Cortex of kidney (tissue), 1 donor: ENCODE measurements around the gene NFIB.
A peak's percentile ranks its signal among the peaks of the same experiment; 100 is the strongest.

Experiments used
- DNase-seq: peaks from one replicate; lab custom pipeline; 2025; lab: John Stamatoyannopoulos, UW

Gene NFIB

GRCh38 chr9:14313951-14314423 is at the start of gene NFIB:
TSS of gene NFIB (minus strand) at chr9:14314141. CDS start at chr9:14313511, 630 bp downstream.
- no peak for DNase-seq

GRCh38 chr9:14362175-14362574 is 48.2 kb upstream of the NFIB start:
- DNase-seq: no peak

DNA sequence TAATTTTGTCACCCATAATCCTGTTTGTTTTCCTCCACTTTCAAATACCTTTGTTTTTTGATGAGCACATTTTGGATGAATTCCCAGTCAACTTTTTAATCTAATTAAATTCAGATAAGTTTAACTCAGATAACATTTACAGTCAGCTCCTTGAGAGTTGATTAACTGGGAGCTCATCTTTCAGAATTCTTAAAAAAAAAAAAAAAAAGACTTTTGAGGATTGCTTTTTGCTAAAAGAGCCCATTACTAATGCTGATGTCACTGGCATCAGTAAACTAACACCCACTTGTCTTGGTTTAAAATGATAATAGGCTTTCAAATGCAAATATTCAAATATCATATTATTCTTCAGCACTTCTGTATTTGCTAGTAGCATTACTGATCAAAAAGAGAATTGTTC is 47.1 kb upstream of the NFIB start:
- no peak for DNase-seq

DNA sequence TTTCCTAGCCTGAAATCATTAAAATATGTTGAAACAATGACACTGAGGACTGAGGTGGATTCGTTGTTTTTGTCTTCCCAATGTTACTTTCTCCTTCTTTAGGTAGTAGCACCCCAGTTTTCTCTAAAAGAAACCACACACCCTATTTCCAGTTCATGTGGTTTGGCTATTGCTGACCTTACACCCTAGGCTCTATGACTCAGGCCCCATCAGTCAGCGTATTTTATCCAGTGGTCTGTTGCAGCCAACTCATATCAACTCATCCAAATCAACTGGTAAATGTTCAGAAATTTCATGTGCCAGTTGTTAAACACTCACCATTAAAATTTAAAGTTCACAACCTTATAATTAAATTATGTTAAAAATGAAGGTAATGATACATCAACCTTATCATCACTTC is 44.6 kb upstream of the NFIB start:
- no peak for DNase-seq

GRCh38 chr9:14356351-14357265 is 42.7 kb upstream of the NFIB start:
- no peak for DNase-seq

DNA sequence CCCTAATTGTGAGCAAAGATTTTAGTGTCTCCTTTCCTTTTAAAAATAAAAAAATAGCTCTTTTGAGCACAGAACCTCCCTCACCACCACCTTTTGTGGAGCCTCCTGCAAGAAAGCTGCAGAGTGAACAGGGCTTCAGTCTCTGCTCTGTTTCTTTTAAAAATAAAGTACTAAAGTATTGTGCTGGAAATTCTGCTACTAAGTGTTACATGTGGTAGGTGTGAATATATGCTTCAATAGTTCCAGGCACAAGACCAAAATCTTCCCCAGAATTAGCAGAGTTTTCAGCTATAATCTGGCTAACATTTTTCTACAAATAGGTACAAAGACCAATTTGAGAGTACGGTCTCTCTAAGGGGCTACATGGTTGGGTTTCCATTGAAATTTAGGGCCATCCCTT is 40.3 kb upstream of the NFIB start:
- DNase-seq: no peak

DNA sequence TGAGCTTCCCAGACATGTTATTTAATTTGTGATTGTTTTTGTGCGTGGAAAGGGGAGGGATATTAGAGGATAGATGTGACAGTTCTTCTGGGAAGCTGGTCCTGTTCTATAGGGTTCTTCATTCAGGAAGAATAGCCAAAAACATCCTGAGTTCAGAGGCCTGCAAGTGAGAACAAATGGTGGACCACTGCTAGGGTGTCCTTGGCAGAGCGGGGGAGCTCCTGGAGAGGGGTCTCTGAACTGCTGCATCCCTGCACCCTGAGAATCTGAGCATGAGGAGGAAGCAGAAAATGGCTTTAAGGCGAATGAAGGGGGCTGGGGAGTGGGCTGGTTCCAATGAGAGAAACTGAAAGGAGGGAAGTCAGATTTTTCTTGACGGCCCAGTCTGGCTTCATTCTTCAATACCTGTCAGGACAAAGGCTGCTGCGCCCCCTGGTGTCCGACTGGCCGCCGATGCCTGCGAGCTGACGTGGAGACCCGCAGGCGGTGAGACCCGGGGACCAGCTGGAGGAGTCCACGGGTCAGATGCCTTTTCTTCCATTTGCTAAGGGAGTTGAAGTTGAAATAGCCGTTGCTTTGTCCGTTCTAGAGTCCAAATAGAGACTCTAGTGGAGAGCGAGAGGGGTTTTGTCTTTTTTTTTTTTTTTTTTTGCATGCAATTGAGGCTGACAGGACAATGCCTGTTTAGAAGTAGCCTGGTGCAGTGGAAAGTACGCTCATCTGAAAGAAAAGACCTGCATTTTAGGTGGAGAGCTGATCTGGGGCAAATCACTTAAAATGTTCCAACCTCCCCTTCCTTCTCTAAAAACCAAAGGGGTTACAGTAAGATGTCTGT is 39.5 kb upstream of the NFIB start:
- DNase-seq: peak; percentile 22

GRCh38 chr9:14352503-14352902 is 38.6 kb upstream of the NFIB start:
- no peak for DNase-seq

GRCh38 chr9:14351221-14351836 is 37.4 kb upstream of the NFIB start:
- DNase-seq: no peak

DNA sequence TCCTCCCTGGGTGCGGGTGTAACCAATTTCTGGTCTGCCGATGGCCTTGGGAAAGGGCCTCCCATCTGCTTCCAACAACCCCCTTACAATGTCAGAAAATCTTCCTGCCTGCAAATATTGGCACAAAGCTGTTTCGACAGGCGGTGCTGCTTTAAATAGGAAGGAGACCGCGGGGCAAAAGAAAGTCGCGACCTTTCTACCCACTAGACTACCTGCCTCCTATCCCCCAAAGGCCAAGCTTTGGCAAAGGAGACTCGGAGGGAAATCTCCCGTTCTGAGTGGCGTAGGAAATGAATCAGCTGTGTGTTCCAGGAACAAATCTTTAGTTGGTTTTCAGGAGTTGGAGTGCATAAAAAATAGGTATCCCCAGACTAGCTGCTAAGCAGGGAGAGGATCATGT is 36.8 kb upstream of the NFIB start:
- DNase-seq: no peak

DNA sequence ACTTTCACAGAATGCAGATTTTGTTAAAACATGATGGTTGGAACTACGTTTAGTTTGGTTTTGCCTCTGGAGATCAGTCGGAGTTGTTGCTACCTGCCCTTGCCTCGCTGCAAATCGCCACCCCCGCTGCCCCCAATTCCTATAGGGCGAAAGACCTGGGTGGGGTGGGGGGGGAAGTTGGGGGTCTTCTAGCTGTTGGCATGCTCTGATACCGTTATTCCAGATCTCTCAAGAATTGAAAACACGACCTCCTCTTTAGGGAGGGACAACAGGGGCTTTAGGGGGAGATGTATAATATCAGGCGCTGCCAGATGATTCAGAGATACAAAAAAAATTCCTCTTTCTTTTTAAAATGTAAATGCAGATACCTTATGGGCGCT is 36.4 kb upstream of the NFIB start:
- DNase-seq: no peak

GRCh38 chr9:14349447-14350348 is 35.8 kb upstream of the NFIB start:
- no peak for DNase-seq

DNA sequence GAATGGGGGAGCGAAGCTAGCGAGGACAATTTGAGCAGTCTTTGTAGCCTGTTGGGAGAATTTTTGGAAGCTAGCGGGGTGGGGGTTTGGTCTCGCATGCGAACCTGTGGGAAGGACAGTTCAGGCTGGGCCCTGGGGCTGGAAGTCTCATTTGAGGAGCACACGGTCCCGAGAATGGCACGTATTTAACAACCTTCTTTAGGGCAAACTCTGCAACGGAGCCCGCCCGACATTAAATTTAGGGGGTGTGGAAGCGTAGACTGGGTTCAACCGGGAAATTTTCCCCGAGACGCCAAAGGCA is 35.2 kb upstream of the NFIB start:
- DNase-seq: no peak

GRCh38 chr9:14348373-14349145 is 34.6 kb upstream of the NFIB start:
- DNase-seq: no peak

- DNase-seq: no peak
Measured at GRCh38 chr9:14348123-14348372, 34.1 kb upstream of the NFIB start.

GRCh38 chr9:14347406-14348122 is 33.6 kb upstream of the NFIB start:
- no peak for DNase-seq

DNA sequence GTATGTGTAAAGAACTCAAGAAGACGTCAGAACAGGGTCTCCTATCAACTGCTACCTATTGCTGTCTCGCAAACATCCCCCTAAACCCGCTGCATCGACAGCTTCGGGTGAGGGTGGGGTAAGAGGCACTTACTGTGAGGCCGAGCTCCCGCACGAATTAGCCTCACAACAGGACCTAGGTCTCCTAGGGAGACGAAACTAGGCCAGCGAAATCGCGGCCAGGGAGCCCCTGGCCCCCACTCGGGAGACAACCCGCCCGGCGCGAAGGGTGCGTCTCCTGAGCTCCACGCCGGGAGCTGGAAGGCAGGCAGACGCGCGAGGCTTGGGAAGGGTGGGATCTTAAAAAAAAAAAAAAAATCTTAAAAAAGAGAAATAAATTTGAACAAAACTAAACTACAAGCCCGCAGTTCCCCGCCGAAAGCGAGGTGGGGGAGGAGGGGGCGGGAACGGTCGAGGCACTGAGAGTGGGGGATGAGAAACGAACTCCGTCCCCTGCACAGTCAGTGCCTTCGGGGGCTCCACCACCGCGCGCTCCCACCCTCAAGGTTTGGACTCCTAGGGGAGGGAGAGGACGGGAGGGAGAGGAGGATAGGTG is 33.0 kb upstream of the NFIB start:
- DNase-seq: no peak

DNA sequence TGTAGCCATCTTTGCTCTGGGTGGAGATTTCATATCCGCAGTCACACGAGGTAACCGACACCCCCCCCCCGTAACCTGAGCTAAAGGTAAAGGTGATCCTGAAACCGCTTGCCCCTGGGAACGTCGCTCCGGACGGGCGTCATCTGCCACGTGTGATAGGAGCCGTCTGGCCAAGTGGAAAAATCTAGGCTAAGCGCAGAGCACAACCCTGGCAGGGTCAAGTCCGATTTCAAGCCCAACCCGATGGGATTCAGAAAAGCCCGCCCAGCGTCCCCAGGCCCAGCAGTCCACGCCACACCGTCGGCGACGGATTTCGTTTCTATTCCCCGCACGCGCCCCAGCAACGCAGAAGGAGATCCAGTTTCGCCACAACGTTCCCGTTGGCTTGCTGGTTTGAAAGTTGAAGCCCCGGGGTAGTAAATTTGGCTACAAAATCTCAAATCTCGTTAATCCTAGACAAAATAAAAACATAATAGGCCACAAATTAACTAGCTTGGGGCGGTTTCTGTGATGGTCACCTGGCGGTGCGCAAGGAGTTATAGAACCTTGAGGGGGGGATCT is 32.4 kb upstream of the NFIB start:
- DNase-seq: no peak

DNA sequence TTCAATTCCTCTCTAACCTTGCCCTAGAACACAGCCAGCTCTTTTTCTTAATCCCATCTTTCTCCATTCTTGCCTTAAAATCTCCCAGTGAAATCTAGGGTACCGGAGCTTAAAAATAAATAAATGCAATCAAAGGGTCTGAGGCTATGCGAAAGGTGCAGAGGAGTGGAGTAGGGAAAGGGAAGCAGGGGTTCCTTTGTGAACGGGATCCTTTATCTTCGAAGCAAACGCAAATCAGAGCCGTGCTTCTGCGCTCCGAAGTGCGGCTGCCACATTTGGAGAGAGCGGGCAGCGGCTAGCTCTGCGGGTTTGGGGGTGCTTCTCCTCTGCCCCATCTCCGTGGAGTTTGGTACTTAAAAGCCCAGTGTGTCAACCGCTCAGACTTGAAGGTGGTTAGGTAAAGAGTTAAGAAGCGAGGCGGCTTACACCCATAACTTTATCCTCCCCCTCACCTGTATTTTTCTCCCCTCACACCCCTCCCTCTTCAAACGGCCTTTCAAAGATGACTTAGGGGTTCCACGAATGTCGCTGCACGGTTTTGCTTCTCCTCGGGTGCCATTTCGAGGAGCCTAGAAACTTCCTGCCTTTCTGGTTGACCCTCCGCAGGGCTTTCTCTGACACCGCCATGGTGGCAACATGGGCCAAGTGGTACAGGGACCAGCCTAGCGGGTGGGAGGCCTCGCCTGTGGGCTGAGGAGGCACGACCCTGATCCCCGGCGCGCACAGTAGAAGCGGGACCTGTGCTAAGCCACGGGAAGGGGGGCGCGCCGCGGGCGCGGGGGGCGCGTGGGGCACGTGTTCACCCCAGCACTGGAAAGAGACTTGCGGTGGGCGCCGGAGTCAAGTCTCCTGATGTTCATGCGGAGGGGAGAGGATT is 31.7 kb upstream of the NFIB start:
- DNase-seq: no peak
